ENCODE results near the gene HOXC4. TPM values are rescaled to one million over a fixed set of nuclear protein-coding genes. Genes with fewer than 3 reads are reported as not detected.

HOXC4 gene
- total and polyA plus RNA-seq, 4 donors, result 0.02 TPM; not detected in 3

- peaks cover 0 to 20% (median 4%) of the 10 kb centered on the region in 4 donors for H3K4me1 ChIP-seq (ENCODE audit: control insufficient read depth in 4 of 4, insufficient read depth in 4 of 4, low read length in 3 of 4)
- peaks cover 14 to 32% (median 27%) of the 10 kb centered on the region in 4 donors for H3K27me3 ChIP-seq (ENCODE audit: control insufficient read depth in 4 of 4, insufficient read depth in 4 of 4, low read length in 3 of 4)
Measured at GRCh38 chr12:54030889-54031471, 22.7 kb upstream of the HOXC4 start.

GRCh38 chr12:54031480-54031879, 22.2 kb upstream of the HOXC4 start:
- peaks cover 14 to 31% (median 27%) of the 10 kb centered on the region in 4 donors for H3K27me3 ChIP-seq (ENCODE audit: control insufficient read depth in 4 of 4, insufficient read depth in 4 of 4, low read length in 3 of 4)
- DNase-seq (ENCODE audit: low spot score), result no peak
- H3K4me3 ChIP-seq (ENCODE audit: low read depth in 1 of 3, low read length in 3 of 3), result no peak overlapping the region
- H3K9ac ChIP-seq (ENCODE audit: low read depth in 1 of 2, low read length in 2 of 2), result no peak overlapping the region
- H3K4me1 ChIP-seq (ENCODE audit: control insufficient read depth in 4 of 4, insufficient read depth in 4 of 4, low read length in 3 of 4), result peaks cover 0 to 20% (median 4%) of the 10 kb centered on the region in 4 donors
- H3K36me3 ChIP-seq (ENCODE audit: control insufficient read depth in 4 of 4, insufficient read depth in 3 of 4, low read depth in 1 of 4, low read length in 3 of 4), result no peaks in the 10 kb centered on the region
- WGBS, result 29% methylated on average over 16 of the region's 16 CpGs
- H3K27ac ChIP-seq (ENCODE audit: low read depth in 1 of 2, low read length in 2 of 2), result no peak overlapping the region
- H3K9me3 ChIP-seq (ENCODE audit: control insufficient read depth in 4 of 4, low read length in 3 of 4), result peaks cover 0 to 3% (median 0%) of the 10 kb centered on the region in 4 donors
- TF ChIP-seq RXRA (IDR thresholded peaks at IDR 0.05) (no peak), FOXA1 (IDR thresholded peaks at IDR 0.05) (no peak), EGR1 (IDR thresholded peaks at IDR 0.05; ENCODE audit: low read depth in 2 of 2) (no peak), ZBTB33 (IDR thresholded peaks at IDR 0.05) (no peak), MAX (IDR thresholded peaks at IDR 0.05) (no peak), JUND (IDR thresholded peaks at IDR 0.05) (no peak), FOXA2 (IDR thresholded peaks at IDR 0.05) (no peak), ATF3 (IDR thresholded peaks at IDR 0.05) (no peak)

More at GRCh38 chr12:54030889-54031471, 22.7 kb upstream of the HOXC4 start:
- peaks cover 0 to 3% (median 0%) of the 10 kb centered on the region in 4 donors for H3K9me3 ChIP-seq (ENCODE audit: control insufficient read depth in 4 of 4, low read length in 3 of 4)
- no peaks in the 10 kb centered on the region for H3K36me3 ChIP-seq (ENCODE audit: control insufficient read depth in 4 of 4, insufficient read depth in 3 of 4, low read depth in 1 of 4, low read length in 3 of 4)
- TF ChIP-seq HNF4G (IDR thresholded peaks at IDR 0.05) (no peak), EGR1 (IDR thresholded peaks at IDR 0.05; ENCODE audit: low read depth in 2 of 2) (no peak), RAD21 (IDR thresholded peaks at IDR 0.05) (no peak), REST (IDR thresholded peaks at IDR 0.05) (no peak), JUND (IDR thresholded peaks at IDR 0.05) (no peak), FOXA2 (IDR thresholded peaks at IDR 0.05) (no peak), MAX (IDR thresholded peaks at IDR 0.05) (no peak), YY1 (IDR thresholded peaks at IDR 0.05) (no peak)
- no peak overlapping the region for H3K4me3 ChIP-seq (ENCODE audit: low read depth in 1 of 3, low read length in 3 of 3)
- DNase-seq (ENCODE audit: low spot score), result no peak
- 8% methylated on average over 46 of the region's 46 CpGs for WGBS
- no peak overlapping the region for H3K9ac ChIP-seq (ENCODE audit: low read depth in 1 of 2, low read length in 2 of 2)
- H3K27ac ChIP-seq (ENCODE audit: low read depth in 1 of 2, low read length in 2 of 2), result no peak overlapping the region
